Stimulated activated CD4-positive, alpha-beta T cell treated with anti-CD3 and anti-CD28 coated beads, Interleukin-4, amount 100 ng/mL, for 4 hours (primary cell): ENCODE measurements around the gene CMTM3.
A peak's percentile ranks its signal among the peaks of the same experiment; 100 is the strongest.
"Not testable (repeated sequence)": the region's sequence is repeated elsewhere in the genome, so short reads cannot be mapped to it uniquely, and the experiment has no call there.

ENCODE experiments used
- DNase-seq, 2 experiments: peaks; one replicate each; pipeline ENCODE4 v3.0.0-alpha.2; 2020

Gene CMTM3, protein sequence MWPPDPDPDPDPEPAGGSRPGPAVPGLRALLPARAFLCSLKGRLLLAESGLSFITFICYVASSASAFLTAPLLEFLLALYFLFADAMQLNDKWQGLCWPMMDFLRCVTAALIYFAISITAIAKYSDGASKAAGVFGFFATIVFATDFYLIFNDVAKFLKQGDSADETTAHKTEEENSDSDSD

DNA sequence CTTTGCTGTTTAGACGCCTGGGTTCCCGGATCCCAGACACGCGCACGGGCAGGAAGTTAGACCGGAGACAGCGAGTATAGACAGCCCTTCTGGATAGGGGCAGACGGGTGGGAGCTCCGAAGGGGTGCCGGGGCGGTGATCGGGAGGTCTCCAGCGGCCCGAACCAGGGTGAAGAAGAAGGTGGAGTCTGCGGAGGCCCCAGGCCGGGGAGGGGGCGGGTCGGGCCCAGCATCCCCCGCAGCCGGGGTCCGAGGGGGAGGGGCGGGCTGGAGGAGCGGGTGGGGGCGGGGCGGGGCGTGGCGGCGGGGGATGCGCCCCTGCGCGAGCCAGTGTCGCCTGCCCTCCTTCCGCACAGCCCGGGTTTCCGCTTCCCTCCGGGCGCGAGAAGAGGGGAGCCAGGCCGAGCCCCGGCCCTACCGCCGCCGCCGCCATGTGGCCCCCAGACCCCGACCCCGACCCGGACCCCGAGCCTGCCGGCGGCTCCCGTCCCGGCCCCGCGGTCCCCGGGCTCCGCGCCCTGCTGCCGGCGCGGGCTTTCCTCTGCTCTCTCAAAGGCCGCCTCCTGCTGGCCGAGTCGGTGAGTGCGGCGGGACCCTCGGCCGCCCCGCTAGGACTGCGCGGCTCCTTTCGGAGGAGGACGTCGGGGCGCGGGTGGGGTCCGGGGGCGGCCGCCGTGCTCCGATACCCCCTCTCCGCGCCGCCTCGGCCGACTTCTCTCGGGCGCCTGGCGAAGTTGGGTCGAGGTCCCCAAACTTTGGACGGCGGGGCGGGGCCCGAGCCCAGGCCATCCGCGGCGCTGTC, at the start of gene CMTM3:
CMTM3 (plus strand) TSS at position 329 of the 801 bp plus-strand sequence; CDS start at position 431, 102 bp downstream.
- DNase-seq: peak; percentile 71 to 77

DNA sequence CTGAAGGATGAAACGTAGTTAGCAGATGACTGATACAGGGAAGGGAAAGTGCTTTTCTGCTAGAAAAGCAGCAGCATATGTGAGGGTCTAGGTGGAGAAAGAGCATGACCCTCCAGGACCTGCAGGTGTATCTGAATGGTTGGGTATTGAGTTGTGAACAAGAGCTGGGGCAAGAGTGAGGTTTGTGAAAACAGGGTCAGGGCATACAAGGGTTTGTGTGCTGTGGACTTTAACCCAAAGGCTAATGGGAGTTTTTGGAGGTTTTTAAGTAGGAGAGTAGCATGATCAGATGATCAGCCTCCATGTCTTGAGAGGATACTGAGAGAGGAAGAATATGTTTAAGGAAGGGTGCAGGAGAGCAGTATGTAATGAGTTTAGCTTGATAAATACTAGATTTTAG, 44.4 kb upstream of the CMTM3 start:
- no peak for DNase-seq

DNA sequence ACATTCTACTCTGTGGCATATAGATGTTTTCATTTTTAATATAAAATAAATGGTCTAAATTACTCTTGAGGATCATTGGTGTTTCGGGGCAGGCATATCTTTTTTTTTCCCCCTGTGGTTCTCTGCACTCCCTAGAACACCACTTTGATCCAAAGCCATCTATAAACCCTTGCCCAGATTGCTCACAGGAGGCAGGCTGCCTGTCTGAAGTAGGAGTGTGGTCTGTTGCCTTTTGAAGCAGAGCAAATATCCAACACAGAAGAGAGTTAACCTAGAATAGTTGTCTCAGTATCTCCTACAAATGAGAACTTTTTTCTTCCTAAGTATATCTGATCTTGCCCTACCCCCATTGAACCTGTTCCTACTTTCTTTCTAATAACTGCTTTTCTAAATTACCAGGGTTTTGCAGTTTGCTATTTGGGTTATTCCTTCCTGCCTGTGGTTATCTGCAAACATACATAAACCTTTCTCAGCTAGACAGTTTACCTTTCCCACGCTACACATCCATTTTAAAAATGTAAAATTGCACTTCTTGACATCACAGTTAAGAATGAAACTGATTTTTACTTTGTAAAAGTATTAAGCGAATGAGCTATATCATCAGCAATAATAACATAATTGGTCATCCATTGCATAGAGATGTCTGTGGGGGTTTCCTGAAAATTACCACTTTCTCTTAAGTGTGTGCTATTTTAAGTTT, 43.0 kb upstream of the CMTM3 start:
- no peak for DNase-seq

DNA sequence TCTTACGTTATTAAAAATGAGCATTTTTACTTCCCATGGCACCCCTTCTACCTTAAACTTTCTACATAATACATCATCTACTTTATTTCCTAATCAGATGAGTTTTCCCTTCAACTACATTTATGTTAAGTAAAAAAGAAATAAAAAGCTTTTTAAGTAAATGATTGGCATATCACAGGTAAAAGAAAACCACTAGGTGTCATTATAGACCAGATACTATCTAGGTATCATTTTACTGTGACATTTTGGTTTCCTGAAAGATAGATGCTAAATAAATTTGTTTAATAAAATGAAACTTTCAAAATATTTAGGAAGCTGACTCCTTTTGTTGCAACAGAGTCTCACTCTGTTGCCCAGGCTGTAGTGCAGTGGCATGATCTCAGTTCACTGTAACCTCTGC, 42.1 kb upstream of the CMTM3 start:
- DNase-seq: no peak

DNA sequence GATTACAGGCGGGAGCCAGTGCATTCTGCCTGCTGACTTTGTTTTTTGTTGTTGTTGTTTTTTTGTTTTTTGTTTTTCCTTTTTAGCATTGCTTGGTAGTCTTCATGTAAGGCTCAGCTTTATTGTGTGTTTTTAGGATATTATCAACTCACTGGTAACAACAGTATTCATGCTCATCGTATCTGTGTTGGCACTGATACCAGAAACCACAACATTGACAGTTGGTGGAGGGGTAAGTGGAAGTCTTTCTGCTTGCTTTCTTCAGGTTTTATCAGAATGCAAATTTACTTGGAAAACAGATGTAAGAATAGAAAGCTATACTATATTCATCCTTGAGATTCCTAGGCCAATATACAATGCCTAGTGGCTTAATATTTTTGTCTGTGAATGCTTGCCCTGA, 41.5 kb upstream of the CMTM3 start:
- DNase-seq: no peak

DNA sequence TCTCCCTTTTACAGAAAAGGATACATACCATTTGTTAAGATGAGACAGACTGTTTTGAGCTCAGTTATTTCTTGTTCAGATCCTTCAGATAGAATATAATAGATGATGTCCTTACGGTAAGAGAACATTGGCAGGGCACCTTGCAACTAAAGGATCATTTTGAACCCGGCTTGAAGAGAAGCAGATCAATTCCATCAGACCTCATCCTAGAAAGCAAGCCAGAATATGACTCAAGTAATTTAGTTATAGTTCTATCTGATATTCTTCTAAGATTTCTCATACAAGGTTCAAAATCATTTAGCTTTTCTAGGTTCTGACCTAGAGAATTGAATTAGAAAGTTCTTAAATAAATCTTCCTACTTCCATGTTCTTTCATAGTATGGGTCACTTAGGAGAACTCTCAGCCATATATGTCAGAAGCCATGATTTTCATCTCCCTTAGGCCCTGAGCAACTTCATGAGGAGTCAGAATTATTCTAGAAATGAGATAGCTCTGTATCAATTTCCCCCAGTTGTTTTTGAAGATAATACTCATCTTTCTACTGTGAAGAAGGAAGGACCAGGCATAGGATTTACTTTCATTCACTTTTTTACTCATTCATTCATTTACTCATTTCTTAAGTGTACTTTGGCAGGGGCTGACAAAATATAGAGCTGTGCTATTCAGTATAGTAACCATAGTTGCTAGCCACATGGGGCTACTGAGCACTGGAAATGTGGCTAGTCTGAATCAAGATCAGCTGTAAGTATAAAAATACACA, 40.8 kb upstream of the CMTM3 start:
- DNase-seq: no peak

DNA sequence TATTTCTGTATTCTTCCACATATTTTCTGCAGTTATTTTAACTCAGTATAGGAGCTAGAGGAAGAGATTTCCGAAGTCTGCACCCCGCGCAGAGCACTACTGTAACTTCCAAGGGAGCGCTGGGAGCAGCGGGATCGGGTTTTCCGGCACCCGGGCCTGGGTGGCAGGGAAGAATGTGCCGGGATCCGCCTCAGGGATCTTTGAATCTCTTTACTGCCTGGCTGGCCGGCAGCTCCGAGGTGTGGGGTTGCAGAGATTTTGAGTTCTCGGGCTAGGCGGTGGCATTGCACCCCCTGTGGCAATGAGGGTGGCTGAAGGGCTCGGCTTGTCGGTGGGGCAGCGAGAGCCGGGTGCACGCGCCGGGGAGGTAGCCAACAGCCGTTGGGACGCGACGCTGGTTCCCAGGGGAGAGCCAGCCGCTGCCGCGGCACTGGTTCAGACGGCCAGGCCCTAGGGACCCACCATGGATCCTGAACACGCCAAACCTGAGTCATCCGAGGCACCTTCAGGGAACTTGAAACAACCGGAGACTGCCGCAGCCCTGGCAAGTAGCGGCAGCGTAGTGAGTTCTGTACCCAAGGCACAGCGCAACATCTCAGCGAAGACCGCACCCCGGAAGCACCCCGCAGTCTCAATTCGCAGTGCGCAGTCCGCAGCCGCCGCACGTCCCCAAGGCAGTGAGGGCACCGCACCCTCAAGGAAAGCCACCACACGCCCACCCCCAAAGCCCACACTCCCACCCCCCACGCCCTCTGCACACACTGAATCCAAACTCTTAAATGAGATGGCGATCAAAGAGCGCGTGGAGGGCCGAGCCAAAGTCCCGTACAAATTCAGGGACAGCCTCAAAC, 38.2 kb upstream of the CMTM3 start, which contains the start of gene CMTM1:
CMTM1 (plus strand) TSS at position 389 of the 851 bp plus-strand sequence; CDS start at position 464, 75 bp downstream.
- no peak for DNase-seq

DNA sequence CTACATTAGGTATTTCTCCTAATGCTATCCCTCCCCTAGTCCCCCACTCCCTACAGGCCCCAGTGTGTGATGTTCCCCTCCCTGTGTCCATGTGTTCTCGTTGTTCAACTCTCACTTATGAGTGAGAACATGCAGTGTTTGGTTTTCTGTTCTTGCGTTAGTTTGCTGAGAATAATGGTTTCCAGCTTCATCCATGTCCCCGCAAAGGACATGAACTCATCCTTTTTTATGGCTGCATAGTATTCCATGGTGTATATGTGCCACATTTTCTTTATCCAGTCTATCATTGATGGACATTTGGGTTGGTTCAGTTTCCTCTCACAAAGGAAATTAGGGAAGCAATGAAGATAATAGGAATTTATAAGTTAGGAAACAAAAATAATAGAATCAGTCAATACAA, 37.2 kb upstream of the CMTM3 start:
- not testable (repeated sequence) for DNase-seq

DNA sequence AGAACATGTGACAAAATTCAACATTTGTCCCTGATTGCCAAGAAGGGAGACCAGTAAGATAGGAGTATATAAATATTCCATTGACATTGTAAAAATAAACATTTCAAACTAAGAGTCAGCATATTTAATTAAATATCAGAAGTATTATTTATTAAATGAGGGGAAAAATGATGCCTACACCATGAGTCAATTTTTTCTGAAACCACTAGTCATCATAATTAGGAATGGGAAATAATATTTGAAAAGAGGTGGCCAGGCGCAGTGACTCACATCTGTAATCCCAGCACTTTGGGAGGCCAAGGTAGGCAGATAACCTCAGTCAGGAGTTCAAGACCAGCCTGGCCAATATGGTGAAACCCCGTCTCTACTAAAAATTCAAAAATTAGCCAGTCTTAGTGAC, 36.1 kb upstream of the CMTM3 start:
- no peak for DNase-seq

DNA sequence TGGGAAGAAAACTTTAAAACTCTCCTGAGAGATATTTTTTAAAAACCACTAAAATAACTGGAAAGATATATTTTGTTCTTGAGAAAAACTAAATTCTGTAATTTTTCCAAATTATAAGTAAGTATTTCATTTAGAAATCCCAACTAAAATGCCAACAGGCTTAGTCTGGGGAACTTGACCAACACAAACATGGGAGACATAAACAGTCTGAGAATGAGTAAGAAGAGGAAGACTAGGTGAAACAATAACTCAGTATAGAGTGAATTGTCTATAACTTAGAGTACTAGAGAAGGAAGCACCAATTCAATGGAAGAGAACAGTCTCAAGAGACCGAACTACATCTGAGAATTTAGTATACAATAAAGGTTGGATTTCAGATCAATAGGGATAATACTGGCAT, 35.4 kb upstream of the CMTM3 start:
- DNase-seq: no peak

DNA sequence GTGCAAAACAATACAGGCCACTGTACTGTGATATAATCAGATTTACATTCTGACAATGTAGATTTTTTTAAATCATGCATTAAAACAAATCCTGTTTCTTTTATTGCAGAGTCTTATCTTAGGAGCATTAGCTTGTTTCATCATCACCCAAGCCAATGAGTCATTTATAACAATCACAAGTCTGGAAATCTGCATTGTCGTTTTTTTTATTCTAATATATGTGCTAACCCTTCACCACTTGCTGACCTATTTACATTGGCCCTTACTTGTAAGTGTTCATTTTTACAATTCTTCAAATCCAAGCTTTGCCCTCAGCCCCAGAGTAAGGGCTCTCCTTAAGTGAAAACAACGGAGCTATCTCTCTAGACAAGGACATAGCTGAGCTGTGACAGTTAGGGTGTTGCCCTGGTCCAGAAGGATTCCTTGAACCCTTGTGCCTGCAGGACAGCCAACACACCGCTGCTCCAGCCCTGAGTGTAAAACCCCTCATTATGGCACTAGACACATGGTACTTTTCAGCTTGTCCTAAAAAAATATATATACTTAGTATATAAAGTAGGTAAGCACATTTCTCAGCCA, 34.6 kb upstream of the CMTM3 start:
- DNase-seq: no peak

DNA sequence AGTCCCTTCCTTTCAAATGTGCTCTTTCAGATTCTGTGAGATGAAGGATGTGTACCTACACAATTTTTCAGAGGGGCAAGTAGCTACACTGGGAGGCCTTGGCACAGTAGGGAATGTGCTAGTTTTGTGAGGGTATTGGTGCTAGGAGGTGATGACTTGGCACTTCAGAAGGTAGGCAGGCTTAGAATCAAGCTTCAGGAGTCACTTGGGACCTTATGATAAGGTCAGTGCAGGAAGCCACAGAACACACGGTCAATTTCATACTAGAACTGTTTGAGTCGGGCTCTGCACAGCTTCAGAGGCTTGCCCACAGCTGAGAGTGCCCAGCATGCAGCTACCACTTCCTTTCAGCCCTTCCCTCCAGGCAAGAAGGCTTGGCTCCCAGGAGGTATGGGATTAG, 32.1 kb upstream of the CMTM3 start:
- no peak for DNase-seq

DNA sequence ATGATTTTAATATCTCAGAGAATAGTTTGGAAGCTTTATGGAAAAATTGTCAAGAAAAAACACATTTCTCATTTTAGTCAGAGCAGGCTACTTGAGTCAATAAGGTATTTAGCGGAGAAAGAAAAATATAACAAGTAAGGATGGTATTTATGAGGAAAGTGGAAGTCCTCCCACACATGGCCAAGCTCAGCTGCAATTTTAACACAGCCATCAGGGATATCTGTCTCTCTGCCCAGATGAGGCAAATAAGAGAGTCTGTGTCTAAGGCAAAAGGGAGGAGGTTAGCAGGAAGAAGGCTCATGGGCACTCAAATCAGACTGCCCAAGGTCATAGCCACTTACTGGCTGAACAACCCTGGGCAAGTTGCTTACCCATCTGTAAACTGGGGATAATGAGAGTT, 30.4 kb upstream of the CMTM3 start:
- DNase-seq: no peak

DNA sequence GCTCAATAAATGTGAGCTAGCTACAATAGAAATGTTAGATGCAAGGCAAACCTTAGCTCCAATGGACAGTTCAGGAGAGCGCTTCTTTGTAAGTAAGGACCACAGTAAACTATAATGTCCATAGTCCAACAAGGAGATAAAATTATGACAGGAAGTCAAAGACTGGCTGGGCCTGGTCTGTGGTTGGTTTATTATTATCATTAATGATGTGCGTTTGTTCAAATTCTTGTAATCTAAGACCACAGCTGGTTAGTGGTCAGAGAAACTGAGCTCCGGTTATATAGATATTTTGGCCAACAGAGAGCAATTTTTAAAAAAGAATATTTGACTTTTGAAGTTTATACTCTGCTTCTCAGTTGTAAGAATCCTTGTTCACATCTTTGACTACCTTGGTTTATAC, 30.0 kb upstream of the CMTM3 start:
- no peak for DNase-seq

DNA sequence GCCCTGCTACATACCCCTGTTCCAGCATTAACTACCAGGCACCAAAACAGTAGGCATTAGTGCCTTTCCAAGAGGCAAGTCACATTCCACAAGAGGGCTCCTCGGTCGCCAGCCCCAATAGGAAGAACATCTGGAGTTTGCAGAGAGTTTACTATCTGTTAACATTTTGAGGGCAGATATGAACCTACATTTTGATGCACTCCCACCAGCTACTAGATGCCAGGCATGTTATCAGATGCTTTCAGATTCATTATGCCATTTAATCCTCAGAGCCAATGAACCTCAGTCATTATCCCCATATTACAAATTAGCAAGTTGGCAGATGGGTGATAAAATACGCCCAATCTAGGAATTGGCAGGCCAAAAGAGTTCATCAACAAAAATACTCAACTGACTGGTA, 29.4 kb upstream of the CMTM3 start:
- no peak for DNase-seq

DNA sequence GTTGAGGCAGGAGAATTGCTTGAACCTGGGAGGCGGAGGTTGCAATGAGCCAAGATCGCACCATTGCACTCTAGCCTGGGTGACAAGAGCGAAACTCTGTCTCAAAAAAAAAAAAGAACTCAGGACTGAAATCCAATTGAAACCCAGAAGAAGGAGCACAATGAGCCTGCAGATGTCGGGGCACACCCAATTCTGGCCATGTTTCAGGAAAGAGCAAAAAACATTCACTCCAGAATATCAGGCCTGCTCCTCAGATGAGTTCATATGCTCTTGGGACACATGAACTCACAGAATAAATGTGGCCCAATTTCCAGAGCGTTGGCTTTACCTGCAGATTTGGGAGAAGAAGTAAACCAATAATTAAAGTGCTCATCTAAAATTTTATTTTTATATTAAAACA, 28.2 kb upstream of the CMTM3 start:
- DNase-seq: no peak

DNA sequence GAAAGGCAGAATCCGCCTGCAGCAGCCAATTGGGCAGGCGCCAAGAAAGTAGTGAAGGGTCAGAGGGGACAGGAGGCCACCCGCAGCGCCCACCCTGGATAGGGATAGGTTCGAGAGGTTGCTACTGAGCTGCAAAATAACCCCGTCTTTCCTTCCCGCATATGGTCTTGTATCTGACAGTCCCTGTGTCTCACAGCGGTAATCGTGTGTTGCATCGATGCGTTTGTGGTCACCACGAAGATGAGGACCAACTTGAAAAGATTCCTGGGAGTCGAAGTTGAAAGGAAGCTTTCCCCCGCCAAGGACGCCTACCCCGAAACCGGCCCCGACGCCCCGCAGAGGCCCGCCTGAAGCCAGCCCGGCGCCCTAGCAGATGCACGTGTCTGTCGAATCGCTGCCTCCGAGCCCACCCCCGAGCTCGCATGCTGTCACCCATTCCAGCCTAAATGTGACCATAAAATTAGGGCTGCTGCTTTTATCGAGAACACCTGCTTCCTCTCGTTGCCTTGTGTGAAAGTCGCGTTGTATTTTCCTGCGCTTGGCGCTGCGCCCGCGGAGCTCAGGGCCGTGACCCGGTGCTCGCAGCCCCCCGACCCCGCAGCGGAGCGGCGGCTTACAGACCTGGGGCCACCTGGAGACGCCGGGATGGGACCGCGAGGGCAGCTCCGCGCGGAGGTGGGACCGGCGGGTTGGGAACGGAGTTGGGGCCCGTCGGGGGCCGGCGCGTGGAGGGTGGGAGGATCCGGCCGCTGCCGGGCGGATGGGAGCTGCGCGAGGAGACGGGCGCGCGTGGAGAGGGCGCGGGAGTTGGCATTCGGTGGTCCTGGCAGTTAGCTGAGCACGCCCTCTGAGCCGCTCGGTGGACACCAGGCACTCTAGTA, 25.6 kb upstream of the CMTM3 start, which contains the start of gene CMTM2:
CMTM2 (plus strand) TSS at position 813 of the 881 bp plus-strand sequence. CDS start 145 bp downstream, outside the sequence.
- DNase-seq: peak; percentile 7 to 17

DNA sequence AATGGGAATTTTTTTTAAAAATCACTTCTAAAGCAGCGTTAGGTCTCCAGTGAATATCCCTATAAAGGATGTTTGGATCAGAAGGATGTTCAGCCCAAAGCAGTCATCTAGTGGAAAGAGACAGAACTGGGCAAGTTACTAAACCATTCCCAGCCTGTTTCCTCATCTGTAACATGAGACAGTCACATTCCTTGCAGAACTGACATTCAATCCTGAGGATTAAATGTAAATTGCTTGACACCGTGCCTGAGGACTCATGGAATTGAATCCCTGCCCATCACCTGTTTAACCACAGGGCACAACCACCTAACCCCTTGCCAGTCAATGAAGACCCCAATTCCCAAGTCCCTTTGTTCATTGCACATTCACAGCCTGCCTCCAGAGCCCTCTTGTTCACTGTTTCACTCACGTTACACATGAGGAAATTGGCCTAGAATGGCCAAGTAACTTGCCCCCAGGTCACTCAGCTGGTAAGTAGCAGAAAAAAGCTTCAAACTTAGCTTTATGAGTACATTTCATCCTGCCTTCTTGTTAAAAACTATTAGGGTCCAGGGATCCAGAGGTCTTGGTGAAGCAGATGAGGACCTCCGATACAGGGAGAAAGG, 23.8 kb upstream of the CMTM3 start:
- no peak for DNase-seq

DNA sequence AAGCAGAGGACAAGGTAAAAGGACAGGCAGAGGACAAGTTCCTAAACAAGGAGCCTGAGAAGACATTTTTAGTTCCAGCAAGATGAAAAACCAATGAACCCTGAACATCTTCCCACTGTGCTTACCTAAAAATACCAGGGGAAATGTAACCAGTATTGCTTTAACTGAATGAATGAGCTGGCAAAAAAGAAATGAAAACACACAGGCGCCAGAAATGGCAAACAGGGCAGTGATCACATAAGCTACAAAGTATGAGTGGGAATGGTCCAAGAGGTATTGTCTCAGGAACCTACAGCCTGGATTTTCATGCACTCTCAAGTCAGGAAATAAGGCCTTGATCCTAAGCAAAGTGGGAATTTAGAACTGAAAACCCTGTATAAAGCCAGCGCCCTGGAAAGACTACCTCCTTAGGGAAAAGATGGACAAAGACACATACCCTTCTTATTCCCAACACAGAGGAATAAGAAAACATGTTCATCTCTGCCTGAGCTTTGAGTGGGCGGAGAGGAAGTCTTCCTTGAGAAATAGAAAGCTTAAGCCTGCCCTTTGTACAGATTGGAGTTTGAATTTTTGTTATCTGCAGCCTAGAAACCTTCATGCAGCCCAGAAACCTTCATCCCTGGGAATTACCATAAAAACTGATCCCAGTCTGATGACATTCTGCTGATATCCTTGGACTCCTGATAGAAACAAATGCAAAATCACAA, 23.1 kb upstream of the CMTM3 start:
- no peak for DNase-seq
